H54 (cell line): ENCODE data around the gene OR2S2.
"Not testable (repeated sequence)": the region's sequence is repeated elsewhere in the genome, so short reads cannot be mapped to it uniquely, and the experiment has no call there.

Experiments used
- DNase-seq: peaks from one replicate; pipeline ENCODE4 v3.0.0; 2011; ENCODE audit warnings: low spot score, mixed read lengths; ENCODE audit not compliant: insufficient read length
- FAIRE-seq: peaks from 3 replicates; lab custom pipeline; 2011; peaks lifted over from hg19 to GRCh38; lab: Jason Lieb, UNC
- POLR2A ChIP-seq: IDR thresholded peaks from 2 replicates; pipeline ENCODE4 v1.6.1; 2011; ENCODE audit warnings: low read depth, mild to moderate bottlenecking, low read length

Gene OR2S2

DNA sequence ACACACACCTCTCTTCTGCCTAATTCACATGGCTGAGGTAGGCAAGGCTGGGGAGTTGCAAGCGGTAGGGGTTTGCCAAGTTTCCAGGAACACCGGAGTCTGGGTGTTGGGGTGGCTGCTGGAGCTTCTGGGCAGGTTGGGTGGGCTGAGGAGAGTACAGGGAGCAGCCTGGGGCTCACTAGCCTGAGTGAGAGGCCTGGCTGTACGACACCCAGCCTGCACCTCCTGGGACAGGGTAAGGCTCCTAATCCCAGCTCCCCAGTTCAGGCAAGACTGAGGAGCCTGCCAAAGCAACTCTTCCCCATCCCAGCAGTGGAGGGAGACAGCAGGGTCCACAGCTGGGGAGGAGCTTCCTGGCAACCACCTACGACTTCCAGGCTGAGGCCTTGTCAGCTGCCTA lies 40.7 kb downstream of the OR2S2 start:
- FAIRE-seq (no peak), DNase-seq (no peak)
- TF ChIP-seq POLR2A = no peak

DNA sequence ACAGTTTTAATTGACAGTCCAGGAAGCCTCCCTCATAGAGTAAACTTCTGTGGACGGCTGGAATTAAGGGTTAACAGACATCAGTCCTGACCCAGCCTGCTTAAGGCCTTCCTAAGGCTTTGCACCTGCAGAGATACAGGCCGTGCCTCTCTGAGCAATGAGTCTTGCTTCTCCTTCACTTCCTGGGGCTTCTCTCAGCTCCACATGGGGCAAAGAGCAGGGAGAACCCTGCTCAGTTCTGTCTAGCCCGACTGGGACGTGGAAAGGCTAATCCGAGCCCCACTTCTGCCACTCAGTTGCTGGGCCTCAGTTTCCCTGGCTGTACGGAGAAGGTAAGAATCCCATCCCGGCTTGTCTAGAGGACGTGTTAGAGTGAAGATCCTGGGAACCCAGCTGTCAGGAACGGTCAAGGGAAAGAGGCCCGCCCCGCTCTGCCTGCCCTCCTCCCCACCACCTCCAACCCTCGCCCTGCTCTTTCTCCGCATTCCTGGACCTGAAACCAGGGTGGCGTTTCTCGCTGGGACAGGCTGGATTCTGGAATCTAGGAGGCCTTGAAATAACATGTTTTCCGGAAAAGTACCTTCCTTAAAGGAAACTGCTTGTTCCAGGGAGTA lies 42.2 kb downstream of the OR2S2 start:
- FAIRE-seq (no peak), DNase-seq (no peak)
- TF ChIP-seq POLR2A = no peak

DNA sequence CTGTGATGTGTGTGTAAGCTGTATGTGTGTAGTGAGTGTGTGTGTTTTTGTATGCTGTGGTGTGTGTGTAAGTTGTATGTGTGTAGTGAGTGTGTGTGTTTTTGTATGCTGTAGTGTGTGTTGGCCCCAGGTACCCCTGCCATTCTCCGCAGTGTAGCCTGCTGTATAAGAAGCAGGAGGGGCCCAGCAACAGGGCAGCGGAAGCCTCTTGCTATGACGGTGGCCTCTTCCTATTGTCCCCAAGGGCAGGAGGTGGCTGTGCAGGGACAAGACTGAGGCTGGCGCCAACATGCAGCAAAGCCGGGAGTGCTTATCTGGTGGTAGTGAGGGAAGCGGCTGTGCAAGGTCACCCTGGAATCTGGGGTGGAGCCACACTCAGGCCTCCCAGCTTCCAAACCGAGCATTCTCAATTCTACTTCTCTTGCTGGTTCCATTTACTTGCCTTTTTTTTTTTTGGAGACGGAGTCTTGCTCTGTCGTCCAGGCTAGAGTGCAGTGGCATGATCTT lies 43.6 kb downstream of the OR2S2 start:
- DNase-seq = no peak
- peak; percentile 57 for FAIRE-seq
- no peak for TF ChIP-seq POLR2A

DNA sequence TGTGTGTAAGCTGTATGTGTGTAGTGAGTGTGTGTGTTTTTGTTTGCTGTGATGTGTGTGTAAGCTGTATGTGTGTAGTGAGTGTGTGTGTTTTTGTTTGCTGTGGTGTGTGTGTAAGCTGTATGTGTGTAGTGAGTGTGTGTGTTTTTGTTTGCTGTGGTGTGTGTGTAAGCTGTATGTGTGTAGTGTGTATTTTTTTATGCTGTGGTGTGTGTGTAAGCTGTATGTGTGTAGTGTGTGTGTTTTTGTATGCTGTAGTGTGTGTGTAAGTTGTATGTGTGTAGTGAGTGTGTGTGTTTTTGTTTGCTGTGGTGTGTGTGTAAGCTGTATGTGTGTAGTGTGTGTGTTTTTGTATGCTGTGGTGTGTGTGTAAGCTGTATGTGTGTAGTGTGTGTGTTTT lies 44.5 kb downstream of the OR2S2 start:
- DNase-seq, FAIRE-seq: not testable (repeated sequence)

DNA sequence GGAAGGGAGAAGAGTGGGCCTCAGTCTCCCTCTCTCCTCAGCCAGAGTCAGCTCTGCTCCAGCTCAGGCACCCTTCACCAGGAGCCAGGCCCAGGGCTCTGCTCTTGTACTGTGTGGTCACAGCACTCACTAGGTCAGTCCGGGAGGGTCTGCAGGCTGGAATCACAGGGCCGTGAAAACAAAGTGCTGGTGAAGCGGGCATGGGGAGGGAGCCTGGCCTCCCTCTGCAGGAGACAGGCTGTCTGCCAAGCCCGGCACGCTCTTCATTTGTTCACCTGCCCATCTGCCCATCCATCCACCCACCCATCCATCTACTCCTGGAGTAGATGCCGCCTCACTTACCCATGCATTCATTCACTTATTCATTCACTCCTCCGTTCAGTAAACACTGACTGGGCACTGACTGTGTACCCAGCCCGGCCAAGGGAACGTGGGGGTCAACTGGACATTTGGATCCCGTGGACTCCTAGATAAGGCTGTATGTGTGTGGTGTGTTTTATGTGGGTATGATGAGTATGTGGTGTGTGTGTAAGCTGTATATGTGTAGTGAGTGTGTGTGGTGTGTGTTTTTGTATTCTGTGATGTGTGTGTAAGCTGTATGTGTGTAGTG lies 45.1 kb downstream of the OR2S2 start:
- no peak for TF ChIP-seq POLR2A
- DNase-seq (no peak), FAIRE-seq (no peak)

DNA sequence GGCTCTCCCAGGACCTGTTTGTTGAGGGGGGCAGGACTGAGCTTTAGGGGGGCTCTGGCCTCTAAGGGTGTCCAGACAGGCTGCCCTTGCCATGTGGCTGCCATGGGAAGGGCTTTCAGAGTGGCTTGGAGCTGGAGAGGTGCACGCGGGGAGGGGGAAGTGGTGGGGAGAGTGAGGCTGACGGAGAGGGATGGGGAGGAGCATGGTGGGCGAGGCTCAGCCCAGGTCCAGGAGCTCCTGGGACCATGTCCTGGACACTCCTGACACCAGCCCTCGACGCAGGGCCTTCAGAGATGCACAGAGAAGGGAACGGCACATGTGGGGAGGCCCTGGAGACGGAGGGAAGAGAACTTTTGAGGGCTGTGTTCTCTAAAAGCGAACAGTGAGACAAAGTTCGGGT lies 46.3 kb downstream of the OR2S2 start:
- no peak for TF ChIP-seq POLR2A
- FAIRE-seq (no peak), DNase-seq (no peak)

DNA sequence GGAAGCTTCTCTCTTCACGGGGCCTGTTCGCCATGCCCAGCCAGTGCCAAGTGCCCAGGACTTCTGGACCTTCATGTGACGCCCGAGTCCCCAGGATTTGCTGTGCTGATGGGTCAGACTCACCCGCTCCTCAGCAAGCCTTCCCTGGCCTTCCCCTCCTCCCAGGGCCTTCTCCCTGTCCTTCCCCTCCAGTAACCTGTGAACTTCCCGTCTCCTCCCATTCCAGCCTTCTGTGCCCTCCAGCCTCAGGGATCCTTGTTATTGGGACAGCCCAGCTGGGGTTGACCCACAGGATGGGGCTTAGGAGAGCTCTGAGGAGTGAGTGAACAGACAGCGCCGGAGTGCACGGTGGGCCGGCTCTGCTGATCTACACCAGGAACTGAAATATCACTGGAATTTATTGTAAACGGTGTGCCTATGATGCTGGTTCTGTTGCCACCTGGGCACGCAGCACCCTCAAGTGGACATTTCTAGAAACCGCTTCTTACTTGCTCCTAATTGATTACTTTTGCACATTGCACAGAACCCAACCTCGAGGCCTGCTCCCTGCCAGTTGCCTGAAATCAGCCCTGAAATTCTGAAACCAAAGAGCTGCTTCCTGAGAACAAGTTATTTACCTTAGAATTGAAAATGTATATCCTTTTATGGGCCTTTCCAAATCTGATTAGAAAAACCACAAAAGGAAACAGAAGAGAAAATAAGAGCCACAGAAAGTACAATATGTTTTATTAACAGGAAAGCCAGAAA lies 47.2 kb downstream of the OR2S2 start:
- no peak for TF ChIP-seq POLR2A
- FAIRE-seq (no peak), DNase-seq (no peak)

DNA sequence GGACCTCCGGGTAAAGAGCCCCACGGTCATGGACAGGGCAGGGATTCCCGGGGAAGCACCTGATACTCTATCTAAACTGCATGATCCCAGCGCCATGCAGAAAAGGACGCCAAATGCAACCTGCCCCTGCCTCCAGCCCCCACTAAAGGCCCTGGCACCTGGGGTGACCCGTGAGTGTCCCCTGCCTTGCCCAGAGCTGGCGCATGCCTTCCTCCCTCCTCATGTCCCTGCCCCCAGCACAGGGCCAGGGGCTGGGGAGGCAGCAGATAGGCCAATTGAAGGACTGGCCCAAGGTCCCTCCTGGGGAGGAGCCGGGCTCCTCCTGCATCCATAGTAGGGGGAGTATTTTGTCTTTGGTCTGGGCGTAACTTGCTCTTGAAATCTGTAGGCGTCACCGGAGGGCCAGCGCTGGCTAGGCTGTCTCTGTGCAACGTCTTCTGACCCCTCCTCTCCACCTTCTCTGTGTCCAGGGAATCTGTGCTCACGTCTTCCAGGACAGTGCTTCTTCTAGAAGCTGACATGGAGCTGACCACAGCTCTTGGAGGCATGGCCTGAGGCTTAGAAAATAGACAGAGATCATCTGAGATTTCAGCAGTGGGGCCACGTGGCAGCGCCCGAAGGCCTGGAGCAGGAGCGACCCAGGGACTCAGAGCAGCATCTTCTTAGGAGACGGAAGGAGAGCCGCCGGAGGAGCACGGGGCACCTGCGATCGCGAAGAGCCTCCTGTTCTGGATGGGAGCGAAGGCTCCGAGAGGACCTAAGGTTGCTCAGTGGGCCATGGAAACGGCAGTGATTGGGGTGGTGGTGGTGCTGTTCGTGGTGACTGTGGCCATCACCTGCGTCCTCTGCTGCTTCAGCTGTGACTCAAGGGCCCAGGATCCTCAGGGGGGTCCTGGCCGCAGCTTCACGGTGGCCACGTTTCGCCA lies 48.0 kb downstream of the OR2S2 start:
- TF ChIP-seq POLR2A = no peak
- DNase-seq (no peak), FAIRE-seq (no peak)

DNA sequence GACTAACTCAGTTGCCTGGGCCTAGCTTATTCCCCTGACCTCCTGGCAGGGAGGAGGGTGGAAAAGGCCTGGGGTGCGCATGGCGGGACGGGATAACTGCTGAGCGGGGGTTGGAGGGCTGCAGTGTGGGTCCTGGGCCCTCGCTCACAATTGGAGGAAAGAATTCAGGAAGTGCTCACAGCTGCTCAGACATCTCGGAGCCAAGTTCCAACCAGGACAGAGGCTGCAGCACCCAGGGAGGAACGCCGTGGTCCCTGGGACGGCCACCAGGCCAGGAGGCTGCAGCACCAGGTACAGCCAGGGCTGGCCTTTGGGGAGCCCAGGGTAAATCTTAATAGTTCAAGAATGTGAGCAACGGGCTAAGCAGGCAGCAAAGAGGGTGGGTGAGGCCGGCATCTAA lies 48.7 kb downstream of the OR2S2 start, which contains the start of gene SPAAR:
SPAAR (plus strand) TSS at position 217 of the 400 bp plus-strand sequence. CDS start 974 bp downstream, outside the sequence.
- no peak for TF ChIP-seq POLR2A
- FAIRE-seq = no peak
- no peak for DNase-seq

DNA sequence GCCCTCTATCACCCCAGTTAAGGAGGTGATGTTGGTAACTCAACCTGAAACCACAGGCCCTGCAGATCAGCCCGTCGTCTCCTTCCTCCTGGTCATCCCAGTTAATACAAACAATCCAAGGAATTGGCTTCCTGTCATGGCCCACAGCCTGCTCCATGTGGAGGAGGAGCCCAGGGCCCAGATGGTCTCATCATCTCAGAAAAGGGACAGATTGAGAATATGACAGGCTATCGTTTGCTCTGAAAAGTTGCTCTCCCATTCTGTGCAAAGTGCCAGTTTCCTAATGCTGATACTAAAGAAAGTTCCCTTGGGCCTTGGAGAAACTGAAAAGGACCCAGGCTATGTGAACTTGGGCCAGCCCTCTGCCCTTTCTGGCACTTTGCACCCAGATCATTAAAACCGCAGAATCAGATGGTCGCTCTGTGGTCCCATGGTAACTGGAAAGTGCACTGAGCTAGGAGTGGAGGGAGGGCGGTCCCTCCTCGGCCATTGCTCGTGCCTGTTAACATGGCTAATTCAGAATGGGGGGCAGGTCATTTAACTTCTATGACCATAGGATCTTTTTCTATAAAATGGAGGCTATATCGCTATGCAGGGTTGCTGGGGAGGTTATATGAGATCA lies 49.3 kb downstream of the OR2S2 start:
- FAIRE-seq (no peak), DNase-seq (no peak)
- no peak for TF ChIP-seq POLR2A

DNA sequence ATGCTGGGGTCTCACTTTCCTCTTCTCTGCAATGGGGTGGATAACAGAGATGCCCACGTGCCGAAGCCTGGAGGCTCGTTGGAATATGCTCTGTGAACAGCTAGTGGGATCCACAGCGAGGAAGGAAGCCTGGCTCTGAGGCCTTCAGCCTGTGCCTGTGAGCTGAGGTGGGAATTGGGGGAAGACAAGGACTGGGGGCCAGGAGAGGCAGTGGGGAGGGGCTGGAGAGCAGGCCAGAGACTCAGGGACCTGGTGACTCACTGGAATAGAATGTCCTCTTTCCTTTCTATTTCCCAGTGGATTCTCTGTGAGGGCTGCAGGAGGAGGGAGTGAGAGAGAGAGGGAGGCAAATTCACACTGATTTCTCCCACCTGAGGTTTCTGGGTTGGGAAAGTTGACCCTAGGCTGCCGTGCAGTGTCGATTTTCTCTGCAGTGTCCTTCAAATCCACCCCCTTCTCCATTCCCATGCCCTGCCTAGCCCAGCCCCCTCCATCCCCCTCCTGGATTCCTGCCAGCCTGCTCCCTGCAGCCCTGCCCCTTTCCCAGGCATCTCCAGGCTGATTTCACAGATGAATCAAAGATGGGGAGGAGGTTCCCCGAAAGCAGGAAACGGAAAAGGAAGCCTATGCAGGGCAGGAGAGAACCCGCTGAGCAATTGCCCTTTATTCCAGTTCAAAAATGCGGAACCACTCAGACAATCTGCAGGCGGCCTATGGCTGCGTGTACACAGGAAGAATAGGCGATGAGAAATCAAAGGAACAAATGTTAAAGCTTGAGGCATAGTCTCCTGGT lies 50.0 kb downstream of the OR2S2 start:
- FAIRE-seq = no peak
- peak; percentile 60 for DNase-seq
- TF ChIP-seq POLR2A = peak; percentile 17; the same call in 1 of the 2 replicates
